ENCODE measurements around the gene CIT.

CIT gene

GRCh38 chr12:119859241-119859640 is 17.9 kb downstream of the CIT start:
- H3K4me3 ChIP-seq (ENCODE audit: insufficient read depth, low read depth, low read length, poor library complexity, severe bottlenecking), result no peak overlapping the region
- no peak overlapping the region for H3K27ac ChIP-seq (ENCODE audit: insufficient read depth, low read length, poor library complexity, severe bottlenecking)
- no peak for DNase-seq
- no peaks in the 10 kb centered on the region for H3K9me3 ChIP-seq (ENCODE audit: control insufficient read depth, low read length)
- H3K27me3 ChIP-seq (replicated peaks; ENCODE audit: control insufficient read depth, insufficient read depth, low read length, poor library complexity, severe bottlenecking), result no peaks in the 10 kb centered on the region
- H3K4me1 ChIP-seq (ENCODE audit: control insufficient read depth, insufficient read depth, low read length, poor library complexity, severe bottlenecking), result no peaks in the 10 kb centered on the region
- H3K36me3 ChIP-seq (ENCODE audit: control insufficient read depth, insufficient read depth, low read length), result no peaks in the 10 kb centered on the region

DNA sequence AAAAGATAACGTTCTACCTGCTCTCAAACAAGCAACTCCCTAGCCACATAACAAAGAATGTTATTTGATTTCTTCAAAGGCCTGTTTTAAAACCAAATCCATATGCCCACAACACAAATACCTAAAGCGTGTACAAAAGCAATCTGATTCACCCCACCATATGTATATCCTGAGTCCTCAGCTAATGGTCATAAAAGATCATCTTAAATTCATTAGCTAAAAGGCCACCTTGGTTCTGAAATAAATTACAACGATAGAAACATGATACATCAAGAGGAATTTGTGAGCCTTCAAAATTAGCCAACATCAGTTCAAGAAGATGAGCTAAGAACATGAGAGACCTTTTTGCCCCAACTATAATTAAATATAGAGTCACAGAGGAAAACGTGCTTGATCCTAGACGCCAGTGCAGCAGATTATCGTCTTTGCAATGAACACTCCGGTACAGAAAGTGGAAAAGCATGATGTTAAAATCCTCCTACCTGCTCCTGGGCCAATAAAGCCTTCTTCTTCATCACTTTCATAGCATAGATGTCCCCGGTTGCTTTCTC is 20.0 kb downstream of the CIT start:
- no peaks in the 10 kb centered on the region for H3K27me3 ChIP-seq (replicated peaks; ENCODE audit: control insufficient read depth, insufficient read depth, low read length, poor library complexity, severe bottlenecking)
- no peak overlapping the region for H3K4me3 ChIP-seq (ENCODE audit: insufficient read depth, low read depth, low read length, poor library complexity, severe bottlenecking)
- no peak overlapping the region for H3K27ac ChIP-seq (ENCODE audit: insufficient read depth, low read length, poor library complexity, severe bottlenecking)
- no peaks in the 10 kb centered on the region for H3K4me1 ChIP-seq (ENCODE audit: control insufficient read depth, insufficient read depth, low read length, poor library complexity, severe bottlenecking)
- H3K36me3 ChIP-seq (ENCODE audit: control insufficient read depth, insufficient read depth, low read length), result no peaks in the 10 kb centered on the region
- H3K9me3 ChIP-seq (ENCODE audit: control insufficient read depth, low read length), result no peaks in the 10 kb centered on the region
- no peak for DNase-seq

- H3K27ac ChIP-seq (ENCODE audit: insufficient read depth, low read length, poor library complexity, severe bottlenecking), result no peak overlapping the region
- no peak overlapping the region for H3K4me3 ChIP-seq (ENCODE audit: insufficient read depth, low read depth, low read length, poor library complexity, severe bottlenecking)
- no peak for DNase-seq
- no peaks in the 10 kb centered on the region for H3K4me1 ChIP-seq (ENCODE audit: control insufficient read depth, insufficient read depth, low read length, poor library complexity, severe bottlenecking)
- no peaks in the 10 kb centered on the region for H3K27me3 ChIP-seq (replicated peaks; ENCODE audit: control insufficient read depth, insufficient read depth, low read length, poor library complexity, severe bottlenecking)
- no peaks in the 10 kb centered on the region for H3K36me3 ChIP-seq (ENCODE audit: control insufficient read depth, insufficient read depth, low read length)
- no peaks in the 10 kb centered on the region for H3K9me3 ChIP-seq (ENCODE audit: control insufficient read depth, low read length)
These were observed 26.8 kb downstream of the CIT start for GRCh38 chr12:119850330-119850729.

- DNase-seq, result no peak
- Histone ChIP-seq H3K27me3 (replicated peaks; ENCODE audit: control insufficient read depth, insufficient read depth, low read length, poor library complexity, severe bottlenecking) (no peaks in the 10 kb centered on the region), H3K4me3 (ENCODE audit: insufficient read depth, low read depth, low read length, poor library complexity, severe bottlenecking) (no peak overlapping the region), H3K4me1 (ENCODE audit: control insufficient read depth, insufficient read depth, low read length, poor library complexity, severe bottlenecking) (no peaks in the 10 kb centered on the region), H3K9me3 (ENCODE audit: control insufficient read depth, low read length) (no peaks in the 10 kb centered on the region), H3K27ac (ENCODE audit: insufficient read depth, low read length, poor library complexity, severe bottlenecking) (no peak overlapping the region), H3K36me3 (ENCODE audit: control insufficient read depth, insufficient read depth, low read length) (no peaks in the 10 kb centered on the region)
These were observed 34.0 kb downstream of the CIT start for GRCh38 chr12:119843100-119843499.

DNA sequence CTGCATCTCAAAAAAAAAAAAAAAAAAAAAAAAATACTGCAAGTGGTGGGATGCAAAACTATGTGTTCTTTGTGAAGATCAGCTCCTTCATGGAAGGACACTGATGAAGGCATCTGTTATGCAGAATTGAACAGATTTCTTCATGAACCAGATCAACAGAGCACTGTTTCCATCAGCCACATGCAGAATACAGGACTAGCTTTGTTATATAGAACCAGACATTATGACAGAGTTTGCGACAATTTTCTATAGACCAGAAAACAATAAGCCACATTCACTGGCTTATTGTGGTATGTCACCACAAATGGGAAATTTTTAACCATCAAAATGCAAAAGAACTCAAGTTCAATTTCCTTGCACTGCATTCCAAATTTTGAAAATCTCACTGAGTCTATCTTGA is 34.7 kb downstream of the CIT start:
- H3K27me3 ChIP-seq (replicated peaks; ENCODE audit: control insufficient read depth, insufficient read depth, low read length, poor library complexity, severe bottlenecking), result no peaks in the 10 kb centered on the region
- H3K36me3 ChIP-seq (ENCODE audit: control insufficient read depth, insufficient read depth, low read length), result no peaks in the 10 kb centered on the region
- H3K9me3 ChIP-seq (ENCODE audit: control insufficient read depth, low read length), result no peaks in the 10 kb centered on the region
- H3K27ac ChIP-seq (ENCODE audit: insufficient read depth, low read length, poor library complexity, severe bottlenecking), result no peak overlapping the region
- DNase-seq, result no peak
- H3K4me3 ChIP-seq (ENCODE audit: insufficient read depth, low read depth, low read length, poor library complexity, severe bottlenecking), result no peak overlapping the region
- no peaks in the 10 kb centered on the region for H3K4me1 ChIP-seq (ENCODE audit: control insufficient read depth, insufficient read depth, low read length, poor library complexity, severe bottlenecking)

- Histone ChIP-seq H3K4me3 (ENCODE audit: insufficient read depth, low read depth, low read length, poor library complexity, severe bottlenecking) (no peak overlapping the region), H3K36me3 (ENCODE audit: control insufficient read depth, insufficient read depth, low read length) (no peaks in the 10 kb centered on the region), H3K4me1 (ENCODE audit: control insufficient read depth, insufficient read depth, low read length, poor library complexity, severe bottlenecking) (no peaks in the 10 kb centered on the region), H3K27ac (ENCODE audit: insufficient read depth, low read length, poor library complexity, severe bottlenecking) (no peak overlapping the region), H3K9me3 (ENCODE audit: control insufficient read depth, low read length) (no peaks in the 10 kb centered on the region), H3K27me3 (replicated peaks; ENCODE audit: control insufficient read depth, insufficient read depth, low read length, poor library complexity, severe bottlenecking) (no peaks in the 10 kb centered on the region)
- no peak for DNase-seq
These were observed 35.5 kb downstream of the CIT start for GRCh38 chr12:119841433-119842210.

DNA sequence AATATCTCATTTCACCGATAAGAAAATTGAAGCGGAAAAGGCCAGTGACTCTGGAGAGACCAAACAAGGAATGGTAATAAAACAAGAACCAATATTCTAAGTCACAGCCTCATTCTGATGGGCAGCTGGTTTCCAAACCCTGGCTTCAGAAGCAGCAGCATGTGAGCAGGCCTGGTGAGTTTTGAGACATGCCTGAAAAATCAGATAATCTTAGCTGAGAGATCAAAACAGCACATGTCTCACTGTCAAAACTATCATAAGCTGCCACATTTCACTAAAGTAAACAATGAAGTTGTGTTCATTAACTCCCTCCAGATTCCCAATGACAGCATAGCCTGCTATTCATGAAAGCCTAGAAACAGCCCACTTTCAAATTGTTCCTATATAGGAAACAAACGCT is 36.5 kb downstream of the CIT start:
- DNase-seq, result no peak
- Histone ChIP-seq H3K27me3 (replicated peaks; ENCODE audit: control insufficient read depth, insufficient read depth, low read length, poor library complexity, severe bottlenecking) (no peaks in the 10 kb centered on the region), H3K36me3 (ENCODE audit: control insufficient read depth, insufficient read depth, low read length) (no peaks in the 10 kb centered on the region), H3K27ac (ENCODE audit: insufficient read depth, low read length, poor library complexity, severe bottlenecking) (no peak overlapping the region), H3K4me3 (ENCODE audit: insufficient read depth, low read depth, low read length, poor library complexity, severe bottlenecking) (no peak overlapping the region), H3K4me1 (ENCODE audit: control insufficient read depth, insufficient read depth, low read length, poor library complexity, severe bottlenecking) (no peaks in the 10 kb centered on the region), H3K9me3 (ENCODE audit: control insufficient read depth, low read length) (no peaks in the 10 kb centered on the region)

- H3K27me3 ChIP-seq (replicated peaks; ENCODE audit: control insufficient read depth, insufficient read depth, low read length, poor library complexity, severe bottlenecking), result no peaks in the 10 kb centered on the region
- no peaks in the 10 kb centered on the region for H3K4me1 ChIP-seq (ENCODE audit: control insufficient read depth, insufficient read depth, low read length, poor library complexity, severe bottlenecking)
- no peaks in the 10 kb centered on the region for H3K36me3 ChIP-seq (ENCODE audit: control insufficient read depth, insufficient read depth, low read length)
- no peak overlapping the region for H3K27ac ChIP-seq (ENCODE audit: insufficient read depth, low read length, poor library complexity, severe bottlenecking)
- no peaks in the 10 kb centered on the region for H3K9me3 ChIP-seq (ENCODE audit: control insufficient read depth, low read length)
- no peak overlapping the region for H3K4me3 ChIP-seq (ENCODE audit: insufficient read depth, low read depth, low read length, poor library complexity, severe bottlenecking)
- DNase-seq, result no peak
These were observed 37.0 kb downstream of the CIT start for GRCh38 chr12:119840168-119840567.

DNA sequence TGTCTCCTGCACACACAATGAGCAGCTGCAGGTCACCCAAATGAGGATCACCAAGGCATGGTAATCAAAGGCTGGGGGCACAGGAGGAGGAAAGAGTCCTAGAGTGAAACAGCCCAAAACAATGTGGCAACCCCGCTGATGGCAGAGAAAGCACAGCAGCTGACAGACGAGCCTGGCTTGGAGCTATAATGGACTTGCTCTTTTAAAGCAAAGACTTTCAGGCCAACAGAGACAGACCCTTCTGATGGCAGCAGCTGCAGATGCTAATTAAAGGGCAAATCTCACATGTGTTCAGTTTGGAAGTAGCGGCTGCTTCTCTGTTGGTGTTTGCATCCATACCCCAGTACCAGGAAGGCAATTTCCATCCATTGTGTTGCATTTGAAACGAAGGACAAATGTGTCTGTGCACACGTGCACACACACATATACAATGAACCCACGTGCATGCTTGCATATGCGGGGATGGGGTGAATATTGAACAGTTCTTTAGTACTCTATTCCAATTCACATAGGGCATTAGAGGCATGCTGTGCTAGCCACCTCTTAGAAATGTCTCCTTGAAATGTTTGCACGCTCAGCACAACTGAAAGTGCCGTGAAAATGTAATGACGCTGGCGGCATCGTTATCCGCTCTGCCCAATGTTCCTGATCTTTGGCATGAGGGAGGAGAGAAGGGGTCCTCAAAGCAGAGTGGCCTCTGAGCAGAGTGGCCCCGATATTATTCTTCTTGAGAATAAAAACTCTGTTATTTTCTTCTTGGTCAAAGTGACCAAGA is 38.1 kb downstream of the CIT start:
- no peak overlapping the region for H3K4me3 ChIP-seq (ENCODE audit: insufficient read depth, low read depth, low read length, poor library complexity, severe bottlenecking)
- no peaks in the 10 kb centered on the region for H3K4me1 ChIP-seq (ENCODE audit: control insufficient read depth, insufficient read depth, low read length, poor library complexity, severe bottlenecking)
- no peak overlapping the region for H3K27ac ChIP-seq (ENCODE audit: insufficient read depth, low read length, poor library complexity, severe bottlenecking)
- H3K36me3 ChIP-seq (ENCODE audit: control insufficient read depth, insufficient read depth, low read length), result no peaks in the 10 kb centered on the region
- H3K9me3 ChIP-seq (ENCODE audit: control insufficient read depth, low read length), result no peaks in the 10 kb centered on the region
- no peak for DNase-seq
- H3K27me3 ChIP-seq (replicated peaks; ENCODE audit: control insufficient read depth, insufficient read depth, low read length, poor library complexity, severe bottlenecking), result no peaks in the 10 kb centered on the region

DNA sequence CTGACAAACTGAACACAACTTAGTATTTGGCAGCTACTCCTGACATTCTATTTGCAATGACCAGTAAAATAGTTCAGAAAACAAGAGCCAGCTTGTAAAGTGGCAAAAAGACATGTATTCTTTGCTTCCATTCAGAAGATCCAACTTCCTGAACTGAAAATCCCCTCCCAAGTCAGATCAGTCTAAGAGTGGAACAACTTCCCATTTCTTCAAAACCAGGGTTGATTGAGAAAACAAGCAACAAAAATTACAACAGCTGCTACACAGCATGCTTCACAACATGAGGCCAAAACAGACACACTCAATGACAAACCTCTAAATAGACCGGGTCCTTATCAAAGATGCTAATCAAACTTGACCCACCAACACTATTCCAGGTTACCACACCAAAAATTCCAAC is 40.3 kb downstream of the CIT start:
- no peak for DNase-seq
- Histone ChIP-seq H3K36me3 (ENCODE audit: control insufficient read depth, insufficient read depth, low read length) (no peaks in the 10 kb centered on the region), H3K4me1 (ENCODE audit: control insufficient read depth, insufficient read depth, low read length, poor library complexity, severe bottlenecking) (no peaks in the 10 kb centered on the region), H3K4me3 (ENCODE audit: insufficient read depth, low read depth, low read length, poor library complexity, severe bottlenecking) (no peak overlapping the region), H3K27me3 (replicated peaks; ENCODE audit: control insufficient read depth, insufficient read depth, low read length, poor library complexity, severe bottlenecking) (no peaks in the 10 kb centered on the region), H3K27ac (ENCODE audit: insufficient read depth, low read length, poor library complexity, severe bottlenecking) (no peak overlapping the region), H3K9me3 (ENCODE audit: control insufficient read depth, low read length) (no peaks in the 10 kb centered on the region)
